ENCODE measurements around the gene ACSS1.

DNA sequence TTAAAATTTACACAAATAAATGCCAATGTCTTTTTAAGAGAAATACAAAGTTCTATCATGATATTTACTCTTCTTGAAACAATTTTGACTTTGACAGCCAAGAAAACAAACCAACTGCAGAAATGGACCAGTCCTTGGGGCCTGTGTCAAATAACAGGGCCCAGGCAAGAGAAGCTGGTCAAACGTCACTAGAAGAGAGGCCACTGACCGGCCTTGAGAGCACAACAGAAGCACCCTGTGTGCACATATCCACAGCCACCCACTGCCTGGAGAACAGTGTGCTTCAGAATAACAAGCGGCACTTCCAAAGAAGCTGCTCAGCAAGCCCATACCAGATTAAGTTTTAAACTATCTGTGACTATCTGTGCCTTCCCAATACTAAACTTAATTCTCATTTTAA is 80.1 kb downstream of the ACSS1 start:
- TF ChIP-seq, protein P1, sequence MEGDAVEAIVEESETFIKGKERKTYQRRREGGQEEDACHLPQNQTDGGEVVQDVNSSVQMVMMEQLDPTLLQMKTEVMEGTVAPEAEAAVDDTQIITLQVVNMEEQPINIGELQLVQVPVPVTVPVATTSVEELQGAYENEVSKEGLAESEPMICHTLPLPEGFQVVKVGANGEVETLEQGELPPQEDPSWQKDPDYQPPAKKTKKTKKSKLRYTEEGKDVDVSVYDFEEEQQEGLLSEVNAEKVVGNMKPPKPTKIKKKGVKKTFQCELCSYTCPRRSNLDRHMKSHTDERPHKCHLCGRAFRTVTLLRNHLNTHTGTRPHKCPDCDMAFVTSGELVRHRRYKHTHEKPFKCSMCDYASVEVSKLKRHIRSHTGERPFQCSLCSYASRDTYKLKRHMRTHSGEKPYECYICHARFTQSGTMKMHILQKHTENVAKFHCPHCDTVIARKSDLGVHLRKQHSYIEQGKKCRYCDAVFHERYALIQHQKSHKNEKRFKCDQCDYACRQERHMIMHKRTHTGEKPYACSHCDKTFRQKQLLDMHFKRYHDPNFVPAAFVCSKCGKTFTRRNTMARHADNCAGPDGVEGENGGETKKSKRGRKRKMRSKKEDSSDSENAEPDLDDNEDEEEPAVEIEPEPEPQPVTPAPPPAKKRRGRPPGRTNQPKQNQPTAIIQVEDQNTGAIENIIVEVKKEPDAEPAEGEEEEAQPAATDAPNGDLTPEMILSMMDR (conservative IDR thresholded peaks at IDR 0.05) = no peak
- TF ChIP-seq EZH2 (IDR thresholded peaks at IDR 0.05; ENCODE audit: low read depth) = no peak
